ENCODE data around the gene SYNJ1.

The SYNJ1 gene

DNA sequence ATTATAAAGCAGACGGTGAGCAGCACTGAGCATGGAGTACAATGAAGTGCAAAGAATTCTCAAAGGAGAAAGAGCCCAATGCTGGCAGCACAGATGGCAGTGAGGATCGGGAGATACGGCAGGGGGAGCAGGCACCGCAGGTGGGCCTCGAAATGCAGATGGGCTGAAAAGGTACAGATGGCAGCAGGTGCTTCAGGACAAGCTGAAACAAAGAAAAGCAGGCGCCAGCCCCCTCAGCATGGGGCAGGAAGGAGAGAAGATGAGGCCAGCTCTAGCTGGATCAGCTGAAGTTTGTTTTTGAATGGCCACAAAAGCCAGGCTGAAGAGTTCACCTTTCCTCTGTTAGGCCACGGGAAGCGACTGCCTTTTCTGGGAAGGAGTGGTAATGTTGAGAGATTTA is 123.3 kb downstream of the SYNJ1 start:
- no peak for DNase-seq (ENCODE audit: low read depth, low spot score)
- no peak overlapping the region for H3K4me3 ChIP-seq (ENCODE audit: low read depth, low read length)
- TF ChIP-seq, protein P1, sequence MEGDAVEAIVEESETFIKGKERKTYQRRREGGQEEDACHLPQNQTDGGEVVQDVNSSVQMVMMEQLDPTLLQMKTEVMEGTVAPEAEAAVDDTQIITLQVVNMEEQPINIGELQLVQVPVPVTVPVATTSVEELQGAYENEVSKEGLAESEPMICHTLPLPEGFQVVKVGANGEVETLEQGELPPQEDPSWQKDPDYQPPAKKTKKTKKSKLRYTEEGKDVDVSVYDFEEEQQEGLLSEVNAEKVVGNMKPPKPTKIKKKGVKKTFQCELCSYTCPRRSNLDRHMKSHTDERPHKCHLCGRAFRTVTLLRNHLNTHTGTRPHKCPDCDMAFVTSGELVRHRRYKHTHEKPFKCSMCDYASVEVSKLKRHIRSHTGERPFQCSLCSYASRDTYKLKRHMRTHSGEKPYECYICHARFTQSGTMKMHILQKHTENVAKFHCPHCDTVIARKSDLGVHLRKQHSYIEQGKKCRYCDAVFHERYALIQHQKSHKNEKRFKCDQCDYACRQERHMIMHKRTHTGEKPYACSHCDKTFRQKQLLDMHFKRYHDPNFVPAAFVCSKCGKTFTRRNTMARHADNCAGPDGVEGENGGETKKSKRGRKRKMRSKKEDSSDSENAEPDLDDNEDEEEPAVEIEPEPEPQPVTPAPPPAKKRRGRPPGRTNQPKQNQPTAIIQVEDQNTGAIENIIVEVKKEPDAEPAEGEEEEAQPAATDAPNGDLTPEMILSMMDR (IDR thresholded peaks at IDR 0.05; ENCODE audit: low read depth, low read length): no peak
- in situ Hi-C loops (cut with HindIII; ENCODE audit: low sequenced_read_pairs): no loop called here

DNA sequence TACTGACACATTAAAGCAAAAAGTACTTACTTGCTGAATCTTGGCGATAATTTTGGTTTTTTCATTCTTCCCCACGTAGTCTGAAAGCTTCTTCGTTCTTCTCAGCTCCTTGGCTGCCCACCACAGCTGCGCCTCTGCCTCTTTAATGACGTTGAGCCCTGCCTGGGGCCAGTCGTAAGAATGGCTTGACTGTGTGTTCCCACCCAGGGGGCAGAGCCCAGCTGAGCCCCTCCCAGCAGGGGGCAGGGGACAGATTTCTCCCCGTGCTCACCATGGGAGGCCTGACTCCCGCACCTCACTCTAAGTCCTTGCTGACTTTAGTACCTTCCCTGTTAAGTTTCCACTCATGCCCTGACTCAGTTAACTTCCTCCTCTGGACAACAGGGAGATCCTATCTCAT is 124.7 kb downstream of the SYNJ1 start:
- TF ChIP-seq, protein P1 (IDR thresholded peaks at IDR 0.05; ENCODE audit: low read depth, low read length): no peak
- no peak overlapping the region for H3K4me3 ChIP-seq (ENCODE audit: low read depth, low read length)
- in situ Hi-C loops (cut with HindIII; ENCODE audit: low sequenced_read_pairs): no loop called here
- DNase-seq (ENCODE audit: low read depth, low spot score): no peak

- TF ChIP-seq, protein P1 (IDR thresholded peaks at IDR 0.05; ENCODE audit: low read depth, low read length): no peak
- in situ Hi-C loops (cut with HindIII; ENCODE audit: low sequenced_read_pairs): no loop called here
- no peak for DNase-seq (ENCODE audit: low read depth, low spot score)
- no peak overlapping the region for H3K4me3 ChIP-seq (ENCODE audit: low read depth, low read length)
These were observed 125.7 kb downstream of the SYNJ1 start for GRCh38 chr21:32602099-32602498.

DNA sequence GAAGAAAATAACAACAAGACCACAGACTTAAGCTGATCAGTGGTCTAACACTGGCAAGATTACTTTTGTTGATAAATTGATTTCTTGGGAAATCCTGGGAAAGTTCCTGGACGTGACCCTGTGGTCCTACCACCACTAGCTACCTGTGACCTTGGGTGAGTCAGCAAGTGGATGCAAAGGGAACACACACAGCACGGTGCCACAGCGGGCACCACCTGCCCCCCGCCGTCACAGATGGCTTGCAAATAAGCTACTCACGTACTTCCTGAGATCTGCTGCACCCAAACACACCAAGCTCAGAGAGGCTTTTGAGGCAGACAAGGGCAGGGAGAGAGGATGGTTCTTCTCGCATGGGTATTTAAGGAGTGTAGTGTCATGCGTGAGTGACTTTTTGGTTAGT is 128.3 kb downstream of the SYNJ1 start:
- DNase-seq (ENCODE audit: low read depth, low spot score): peak; percentile 23
- in situ Hi-C loops (cut with HindIII; ENCODE audit: low sequenced_read_pairs): no loop called here

GRCh38 chr21:32599091-32599490 is 128.7 kb downstream of the SYNJ1 start:
- no peak for DNase-seq (ENCODE audit: low read depth, low spot score)
- TF ChIP-seq, protein P1 (IDR thresholded peaks at IDR 0.05; ENCODE audit: low read depth, low read length): no peak
- H3K4me3 ChIP-seq (ENCODE audit: low read depth, low read length): no peak overlapping the region
- in situ Hi-C loops (cut with HindIII; ENCODE audit: low sequenced_read_pairs): no loop called here

More for the DNA sequence above, 128.3 kb downstream of the SYNJ1 start:
- H3K4me3 ChIP-seq (ENCODE audit: low read depth, low read length): no peak overlapping the region
- TF ChIP-seq, protein P1 (IDR thresholded peaks at IDR 0.05; ENCODE audit: low read depth, low read length): no peak

DNA sequence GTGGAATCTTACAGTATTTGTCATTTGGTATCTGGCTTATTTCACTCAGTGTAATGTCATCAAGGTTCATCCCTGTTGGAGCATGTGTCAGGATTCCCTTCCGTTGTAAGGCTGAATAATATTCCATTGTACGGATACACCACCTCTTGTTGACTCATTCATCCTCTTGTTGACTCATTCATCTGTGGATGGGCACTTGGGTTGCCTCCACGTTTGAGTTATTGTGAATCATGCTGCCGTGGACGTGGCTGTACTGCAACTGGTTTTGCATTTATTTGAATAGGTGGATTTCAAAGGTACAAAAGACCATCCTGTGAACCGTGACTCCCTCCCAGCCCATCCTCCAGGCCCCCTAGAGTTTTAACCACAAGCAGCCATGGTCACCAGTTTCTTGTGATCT is 130.6 kb downstream of the SYNJ1 start:
- no peak overlapping the region for H3K4me3 ChIP-seq (ENCODE audit: low read depth, low read length)
- peak; percentile 73 for DNase-seq (ENCODE audit: low read depth, low spot score)
- in situ Hi-C loops (cut with HindIII; ENCODE audit: low sequenced_read_pairs): no loop called here
- TF ChIP-seq, protein P1 (IDR thresholded peaks at IDR 0.05; ENCODE audit: low read depth, low read length): no peak

GRCh38 chr21:32595431-32595830 is 132.4 kb downstream of the SYNJ1 start:
- no peak for DNase-seq (ENCODE audit: low read depth, low spot score)
- in situ Hi-C loops (cut with HindIII; ENCODE audit: low sequenced_read_pairs): no loop called here
- no peak overlapping the region for H3K4me3 ChIP-seq (ENCODE audit: low read depth, low read length)
- TF ChIP-seq, protein P1 (IDR thresholded peaks at IDR 0.05; ENCODE audit: low read depth, low read length): no peak

All from astrocyte of the spinal cord (primary cell).